OCI-LY1 (cell line): Measurements from ENCODE around the gene GRAP2.

Source experiments
- H2AFZ ChIP-seq: fragments of 200-600 bp; sonication (generic), shearing (Covaris generic); 2 replicates; pipeline ENCODE4 v1.6.0; 2014; ENCODE audit warnings: antibody characterized with exemption, mild to moderate bottlenecking, low read length
- H3F3A ChIP-seq: fragments of 200-600 bp; sonication (generic), shearing (Covaris generic); 2 replicates; pipeline ENCODE4 v1.6.0; 2014; ENCODE audit warnings: mild to moderate bottlenecking, antibody characterized with exemption, low read length, moderate library complexity; ENCODE audit not compliant: insufficient read depth
- H3K27ac ChIP-seq: fragments of 200-600 bp; sonication (generic); 2 replicates; pipeline ENCODE4 v1.5.1; 2014; ENCODE audit warnings: low read length, mixed run types, mild to moderate bottlenecking, low read depth; ENCODE audit not compliant: poor library complexity, severe bottlenecking
- H3K27me3 ChIP-seq: fragments of 200-600 bp; sonication (generic); 2 replicates; pipeline ENCODE4 v1.6.0; 2014; ENCODE audit warnings: antibody characterized with exemption, mild to moderate bottlenecking, low read length, moderate library complexity; ENCODE audit not compliant: insufficient read depth
- H3K36me3 ChIP-seq: fragments of 200-600 bp; sonication (generic); 2 replicates; pipeline ENCODE4 v1.6.1; 2014; ENCODE audit warnings: mild to moderate bottlenecking, antibody characterized with exemption, low read length, moderate library complexity, mixed read lengths; ENCODE audit not compliant: insufficient read depth
- H3K4me1 ChIP-seq: fragments of 200-600 bp; sonication (generic); 2 replicates; pipeline ENCODE4 v1.5.1; 2014; ENCODE audit warnings: mild to moderate bottlenecking, low read length, moderate library complexity; ENCODE audit not compliant: insufficient read depth, severe bottlenecking
- H3K4me2 ChIP-seq: fragments of 200-600 bp; sonication (generic), shearing (Covaris generic); 2 replicates; pipeline ENCODE4 v1.6.1; 2014; ENCODE audit warnings: low read length
- H3K4me3 ChIP-seq: fragments of 200-600 bp; sonication (generic); 2 replicates; pipeline ENCODE4 v1.5.1; 2014; ENCODE audit warnings: low read length, low read depth, mild to moderate bottlenecking, mixed read lengths; ENCODE audit not compliant: poor library complexity, severe bottlenecking
- H3K79me2 ChIP-seq: fragments of 200-600 bp; shearing (Covaris generic); 2 replicates; pipeline ENCODE4 v1.6.1; 2016; ENCODE audit warnings: mixed run types, low read length, mixed read lengths; ENCODE audit not compliant: insufficient read depth
- H3K9ac ChIP-seq: fragments of 200-600 bp; sonication (generic), shearing (Covaris generic); 2 replicates; pipeline ENCODE4 v1.6.1; 2014; ENCODE audit warnings: mild to moderate bottlenecking, low read length, mixed read lengths
- H3K9me2 ChIP-seq: fragments of 200-600 bp; sonication (generic), shearing (Covaris generic); 2 replicates; pipeline ENCODE4 v1.6.1; 2014; ENCODE audit warnings: low read depth, mild to moderate bottlenecking, low read length, mixed read lengths
- H3K9me3 ChIP-seq: fragments of 200-600 bp; shearing (Covaris generic); 2 replicates; pipeline ENCODE4 v1.6.1; 2014; ENCODE audit warnings: low read length, mixed read lengths
- H4K20me1 ChIP-seq: fragments of 200-600 bp; sonication (generic), shearing (Covaris generic); 2 replicates; pipeline ENCODE4 v1.6.0; 2016; ENCODE audit warnings: mild to moderate bottlenecking, low read length; ENCODE audit not compliant: insufficient read depth
- CTCF ChIP-seq: fragments of 200-600 bp; sonication (generic), shearing (Covaris generic); IDR thresholded peaks from 2 replicates; pipeline ENCODE4 v1.5.1; 2017; ENCODE audit warnings: mild to moderate bottlenecking, antibody characterized with exemption, low read length, moderate library complexity, mixed read lengths
- EZH2 ChIP-seq: fragments of 200-600 bp; sonication (generic), shearing (Covaris generic); IDR thresholded peaks from 2 replicates; pipeline ENCODE4 v1.8.0; 2017; ENCODE audit warnings: borderline replicate concordance, mixed run types, mild to moderate bottlenecking, antibody characterized with exemption, low read length, moderate library complexity, mixed read lengths

The GRAP2 gene

GRCh38 chr22:40009292-40009774, 108.4 kb downstream of the GRAP2 start:
- Histone ChIP-seq H3K79me2 (no peaks in the 10 kb centered on the region), H3K27me3 (peaks cover 9% of the 10 kb centered on the region; the same call in 1 of the 2 replicates), H3K4me1 (no peaks in the 10 kb centered on the region), H3K27ac (no peak overlapping the region), H3K9me2 (no peaks in the 10 kb centered on the region), H2AFZ (no peak overlapping the region), H3K36me3 (no peaks in the 10 kb centered on the region), H3K9me3 (no peaks in the 10 kb centered on the region), H3K4me3 (no peak overlapping the region), H3K9ac (no peak overlapping the region), H3K4me2 (no peak overlapping the region), H3F3A (no peaks in the 10 kb centered on the region), H4K20me1 (no peaks in the 10 kb centered on the region)
- TF ChIP-seq EZH2 (no peak), CTCF (no peak)

GRCh38 chr22:40009951-40010671, 109.2 kb downstream of the GRAP2 start:
- no peaks in the 10 kb centered on the region for H3K79me2 ChIP-seq
- no peak overlapping the region for H2AFZ ChIP-seq
- peaks cover 7% of the 10 kb centered on the region; the same call in 1 of the 2 replicates for H3K27me3 ChIP-seq
- no peaks in the 10 kb centered on the region for H3F3A ChIP-seq
- H3K36me3 ChIP-seq: no peaks in the 10 kb centered on the region
- H3K9me2 ChIP-seq: no peaks in the 10 kb centered on the region
- H3K4me2 ChIP-seq: no peak overlapping the region
- no peak overlapping the region for H3K4me3 ChIP-seq
- no peak overlapping the region for H3K9ac ChIP-seq
- no peaks in the 10 kb centered on the region for H3K9me3 ChIP-seq
- H4K20me1 ChIP-seq: no peaks in the 10 kb centered on the region
- TF ChIP-seq EZH2 (no peak), CTCF (no peak)
- H3K27ac ChIP-seq: no peak overlapping the region
- no peaks in the 10 kb centered on the region for H3K4me1 ChIP-seq

- Histone ChIP-seq H2AFZ (no peak overlapping the region), H3K4me2 (no peak overlapping the region), H3K79me2 (no peaks in the 10 kb centered on the region), H3K36me3 (no peaks in the 10 kb centered on the region), H3K9me3 (no peaks in the 10 kb centered on the region), H3K4me3 (no peak overlapping the region), H3K27me3 (0 out of 2 replicates have a peak, but pooled peaks cover under 1% of the 10 kb centered on the region), H3F3A (no peaks in the 10 kb centered on the region), H3K27ac (no peak overlapping the region), H3K9me2 (no peaks in the 10 kb centered on the region), H4K20me1 (no peaks in the 10 kb centered on the region), H3K9ac (no peak overlapping the region), H3K4me1 (no peaks in the 10 kb centered on the region)
- TF ChIP-seq CTCF: no peak
Measured at GRCh38 chr22:40010746-40011145, 109.9 kb downstream of the GRAP2 start.
